K562 (cell line): ENCODE data around the gene CECR2. TPM values are rescaled to one million over a fixed set of nuclear protein-coding genes. Genes with fewer than 3 reads are reported as not detected.

ENCODE experiments used
- ATAC-seq: fragments of 200-7000 bp; cut with Tn5 transposase; 3 replicates; pipeline ENCODE4 v1.9.1; 2020; ENCODE audit warnings: moderate library complexity
- BruUV-seq: library from RNA; stranded (reverse); fragments of 400-500 nt; replicated peaks from 2 replicates; lab custom pipeline; 2021; lab: Mats Ljungman, UMichigan
- CTCF ChIA-PET: fragments of 300-600 bp; formaldehyde crosslinking; extraction: SDS; loops from one replicate; lab custom pipeline; 2021; ENCODE audit warnings: low intra/inter-chr PET ratio; lab: Yijun Ruan, JAX
- POLR2A ChIA-PET: fragments of 300-600, 350-650 bp; sonication (Branson Sonifier 250); formaldehyde crosslinking; extraction: SDS; loops from one replicate; lab custom pipeline; 2021; ENCODE audit warnings: antibody characterized with exemption, inconsistent platforms; lab: Yijun Ruan, JAX
- DNase-seq, 4 experiments: peaks; one replicate each; pipeline versions ENCODE4 v3.0.0 to v3.0.0-alpha.2; 2011 to 2018; ENCODE audit warnings: low spot score in 3 of 4, mixed read lengths in 3 of 4; ENCODE audit errors: extremely low read depth in 1 of 4
- FAIRE-seq: peaks from 2 replicates; lab custom pipeline; 2011; peaks lifted over from hg19 to GRCh38; lab: Jason Lieb, UNC
- H2AFZ ChIP-seq: 2 replicates; pipeline ENCODE4 v1.6.0; 2011; ENCODE audit warnings: low read depth, low read length, control low read depth, inconsistent platforms
- H3K27ac ChIP-seq: fragments of 200-600 bp; 3 replicates; pipeline ENCODE4 v1.8.0; 2011; ENCODE audit warnings: low read depth, mild to moderate bottlenecking, control low read depth, inconsistent platforms, low read length, moderate library complexity, mixed read lengths; ENCODE audit errors: extremely low read depth
- H3K27me3 ChIP-seq, 2 experiments: fragments of 300-600 bp in 1 of 2; 2 replicates in 1 of 2; 3 replicates in 1 of 2; pipeline versions ENCODE4 v1.6.0 to v1.8.0; 2011; ENCODE audit warnings: inconsistent platforms in 2 of 2, low read length in 2 of 2, mild to moderate bottlenecking in 1 of 2, mixed read lengths in 1 of 2, moderate library complexity in 1 of 2; ENCODE audit not compliant: control insufficient read depth in 2 of 2, insufficient read depth in 2 of 2
- H3K36me3 ChIP-seq: fragments of 300-600 bp; 3 replicates; pipeline ENCODE4 v1.8.0; 2011; ENCODE audit warnings: mild to moderate bottlenecking, low read length, inconsistent platforms; ENCODE audit not compliant: control insufficient read depth, insufficient read depth
- H3K4me1 ChIP-seq, 2 experiments: fragments of 200-600 bp in 1 of 2; replicated peaks in 1 of 2; 2 replicates in 1 of 2; 3 replicates in 1 of 2; pipeline versions ENCODE4 v1.5.1 to v1.8.0; 2011; ENCODE audit warnings: inconsistent platforms in 2 of 2, low read length in 2 of 2, mild to moderate bottlenecking in 1 of 2, mixed read lengths in 1 of 2, moderate library complexity in 1 of 2; ENCODE audit not compliant: control insufficient read depth in 2 of 2, insufficient read depth in 2 of 2
- H3K4me2 ChIP-seq: 2 replicates; pipeline ENCODE4 v1.6.1; 2011; ENCODE audit warnings: low read length, control low read depth, inconsistent platforms, mixed read lengths; ENCODE audit not compliant: insufficient read depth
- H3K4me3 ChIP-seq: fragments of 200-600 bp; sonication (generic), shearing (Covaris generic); 2 replicates; pipeline ENCODE4 v1.5.1; 2016; ENCODE audit warnings: control low read depth, inconsistent platforms
- H3K79me2 ChIP-seq: fragments of 200-600 bp; 3 replicates; pipeline ENCODE4 v1.8.0; 2011; ENCODE audit warnings: low read length, inconsistent platforms; ENCODE audit not compliant: control insufficient read depth, insufficient read depth
- H3K9ac ChIP-seq, 2 experiments: 2 replicates each; pipeline versions ENCODE4 v1.6.0 to v1.6.1; 2011; ENCODE audit warnings: low read depth in 2 of 2, low read length in 2 of 2, control low read depth in 1 of 2, inconsistent platforms in 1 of 2, mild to moderate bottlenecking in 1 of 2, mixed read lengths in 1 of 2; ENCODE audit not compliant: insufficient read depth in 1 of 2
- H3K9me1 ChIP-seq: one replicate; pipeline ENCODE4 v1.6.0; 2011; ENCODE audit warnings: inconsistent platforms, mild to moderate bottlenecking, low read length, moderate library complexity; ENCODE audit not compliant: control insufficient read depth, insufficient read depth
- H3K9me3 ChIP-seq: replicated peaks from 2 replicates; pipeline ENCODE4 v1.5.1; 2011; ENCODE audit warnings: low read depth, low read length, inconsistent platforms; ENCODE audit not compliant: control insufficient read depth, insufficient read depth
- H4K20me1 ChIP-seq: replicated peaks from 2 replicates; pipeline ENCODE4 v1.6.1; 2011; ENCODE audit warnings: low read length, inconsistent platforms, mixed read lengths; ENCODE audit not compliant: control insufficient read depth, insufficient read depth
- HMGN3 ChIP-seq: IDR thresholded peaks from 2 replicates; pipeline ENCODE4 v1.6.1; 2011; ENCODE audit warnings: borderline replicate concordance, low read depth, mild to moderate bottlenecking, mixed read lengths, low read length; ENCODE audit not compliant: insufficient read length; ENCODE audit errors: extremely low read depth
- LARP7 ChIP-seq: fragments of 450-650 bp; IDR thresholded peaks from 2 replicates; pipeline ENCODE4 v1.6.1; 2016
- RFX5 ChIP-seq: IDR thresholded peaks from 2 replicates; pipeline ENCODE4 v1.6.1; 2011; ENCODE audit warnings: low read depth, mild to moderate bottlenecking, improper control_type of control experiment, low read length
- WGBS: fragments of 100-300 bp; shearing (Covaris generic); methylation state at CpG from one replicate; pipeline ENCODE4 v1.1.6; 2016; ENCODE audit warnings: low coverage, mixed read lengths; ENCODE audit not compliant: insufficient coverage; ENCODE audit errors: missing lambda C conversion rate; 5-methylcytosine and 5-hydroxymethylcytosine counted together
- in situ Hi-C: fragments of 300-500 bp; cut with MboI; formaldehyde crosslinking; loops from 4 replicates; pipeline ENCODE4 v1.15.0; 2018; ENCODE audit warnings: inconsistent platforms, mixed read lengths
- intact Hi-C: fragments of 100-400 bp; cut with micrococcal nuclease; formaldehyde crosslinking; loops from 2 replicates; pipeline ENCODE4 v1.14.2; 2022
- polyA plus RNA-seq, 8 experiments: library from polyadenylated mRNA; depleted of rRNA in 4 of 8; stranded (reverse) in 5 of 8; unstranded in 3 of 8; fragments of >200 nt; fragmentation: Nextera tagmentation in 2 of 8; fragmentation: Illumina TruSeq in 1 of 8; extraction: Ambion mirVana in 2 of 8; extraction: Trizol in 1 of 8; gene quantifications; 2 replicates each; pipeline versions ENCODE4 v1.2.1 to v1.2.3, GENCODE V29; 2011 to 2014; ENCODE audit warnings: inconsistent platforms in 1 of 8, missing spikeins in 1 of 8
- total RNA-seq, 7 experiments: library from RNA; depleted of rRNA in 6 of 7; stranded (reverse); fragments of >200 nt in 6 of 7; fragmentation: Illumina TruSeq in 2 of 7; extraction: Trizol in 2 of 7; gene quantifications; 2 replicates each; pipeline versions ENCODE4 v1.2.1 to v1.2.3, GENCODE V29; 2011 to 2021; ENCODE audit warnings: low replicate concordance in 1 of 7

CECR2 gene
- total and polyA plus RNA-seq, 9 of the 15 experiments (the other 6 are each of a cell fraction or from before 2014, with no cell fraction given), result 0.01 to 1.00 (median 0.27) TPM

DNA sequence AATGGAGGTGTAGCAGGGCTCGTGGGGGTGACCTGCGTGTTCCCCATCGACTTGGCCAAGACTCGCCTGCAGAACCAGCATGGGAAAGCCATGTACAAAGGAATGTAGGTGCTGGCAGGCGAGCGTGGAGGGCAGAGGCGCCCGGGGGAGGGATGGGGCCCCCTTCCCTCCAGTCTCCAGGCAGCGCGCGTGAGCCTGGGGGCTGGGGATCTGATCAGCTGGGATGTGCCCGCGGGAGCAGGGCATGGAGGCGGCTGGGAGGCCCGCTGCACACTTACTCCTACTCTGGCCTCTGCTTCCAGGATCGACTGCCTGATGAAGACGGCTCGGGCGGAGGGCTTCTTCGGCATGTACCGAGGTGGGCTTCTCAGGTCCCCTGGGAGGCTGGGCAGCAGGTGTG is 211.8 kb downstream of the CECR2 start:
- Histone ChIP-seq H3K9ac (peak overlapping the region in 1 of 2 experiments; percentile 48; a peak in 1 of 4 replicates), H3K4me2 (no peak overlapping the region), H3K9me1 (no peaks in the 10 kb centered on the region), H3K4me1 (peaks cover 9 to 24% of the 10 kb centered on the region in 2 experiments; a peak in 4 of 5 replicates), H3K36me3 (no peaks in the 10 kb centered on the region)
- CTCF ChIA-PET, result no interaction called here
- DNase-seq, result no peak
- FAIRE-seq, result no peak
- no peak for ATAC-seq
- TF ChIP-seq LARP7, result no peak
- TF ChIP-seq HMGN3, result peak; percentile 49
- TF ChIP-seq, all 486 proteins: peak for 1
- Histone ChIP-seq H3K27me3 (peaks cover 4 to 31% of the 10 kb centered on the region in 2 experiments; a peak in 3 of 5 replicates), H3K9me3 (no peaks in the 10 kb centered on the region), H3K27ac (no peak overlapping the region), H2AFZ (no peak overlapping the region), H4K20me1 (no peaks in the 10 kb centered on the region), H3K79me2 (no peaks in the 10 kb centered on the region), H3K4me3 (no peak overlapping the region)
- BruUV-seq, result no TSS peak
- POLR2A ChIA-PET, result interaction anchor here (0.7 to 3.3 kb wide), 4 partner anchors 9 to 468 kb away, joined by 3 to 15 read pairs (median 4); no protein-coding TSS in a partner anchor
- intact Hi-C loops, result no loop called here
- in situ Hi-C loops, result no loop called here
- WGBS, result 50% methylated on average over 20 of the region's 21 CpGs

DNA sequence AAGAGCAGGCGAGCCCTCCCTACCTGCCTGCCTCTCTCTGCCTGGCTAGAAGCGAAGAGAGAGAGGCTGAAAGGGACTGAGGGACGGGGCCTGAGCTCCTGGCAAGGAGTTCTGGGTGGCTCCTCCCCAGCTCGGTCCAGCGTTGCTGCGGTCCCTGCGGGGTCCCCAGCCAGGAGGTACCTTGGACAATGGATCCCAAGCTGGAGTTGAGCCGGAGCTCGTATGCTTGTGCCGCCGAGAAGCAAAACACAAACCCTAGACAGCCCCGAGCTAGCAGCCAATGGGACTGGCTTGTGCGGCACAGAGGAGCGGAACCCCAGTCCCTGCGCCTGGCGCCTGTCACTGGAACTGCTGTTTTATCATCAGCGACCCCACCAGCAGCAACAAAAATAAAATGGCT is 212.4 kb downstream of the CECR2 start:
- no peak overlapping the region for H3K4me3 ChIP-seq
- intact Hi-C loops, result no loop called here
- no peak overlapping the region for H3K4me2 ChIP-seq
- BruUV-seq, result no TSS peak
- H2AFZ ChIP-seq, result no peak overlapping the region
- in situ Hi-C loops, result no loop called here
- POLR2A ChIA-PET, result interaction anchor here (0.7 to 3.3 kb wide), 5 partner anchors 8 to 467 kb away, joined by 3 to 15 read pairs (median 4); no protein-coding TSS in a partner anchor
- WGBS, result 54% methylated on average over 17 of the region's 17 CpGs
- no peaks in the 10 kb centered on the region for H4K20me1 ChIP-seq
- no peak overlapping the region for H3K27ac ChIP-seq
- H3K79me2 ChIP-seq, result no peaks in the 10 kb centered on the region
- DNase-seq (no peak), FAIRE-seq (no peak)
- peaks cover 4 to 31% of the 10 kb centered on the region in 2 experiments; a peak in 3 of 5 replicates for H3K27me3 ChIP-seq
- CTCF ChIA-PET, result no interaction called here
- no peaks in the 10 kb centered on the region for H3K9me3 ChIP-seq
- peaks cover 5 to 21% of the 10 kb centered on the region in 2 experiments; a peak in 4 of 5 replicates for H3K4me1 ChIP-seq
- no peak for TF ChIP-seq RFX5
- TF ChIP-seq, all 486 proteins: peak for 0
- H3K36me3 ChIP-seq, result no peaks in the 10 kb centered on the region
- H3K9me1 ChIP-seq, result no peaks in the 10 kb centered on the region
- no peak for ATAC-seq
- peak overlapping the region in 1 of 2 experiments; percentile 74; a peak in 1 of 4 replicates for H3K9ac ChIP-seq
